ENCODE data around the gene CLEC12A.

DNA sequence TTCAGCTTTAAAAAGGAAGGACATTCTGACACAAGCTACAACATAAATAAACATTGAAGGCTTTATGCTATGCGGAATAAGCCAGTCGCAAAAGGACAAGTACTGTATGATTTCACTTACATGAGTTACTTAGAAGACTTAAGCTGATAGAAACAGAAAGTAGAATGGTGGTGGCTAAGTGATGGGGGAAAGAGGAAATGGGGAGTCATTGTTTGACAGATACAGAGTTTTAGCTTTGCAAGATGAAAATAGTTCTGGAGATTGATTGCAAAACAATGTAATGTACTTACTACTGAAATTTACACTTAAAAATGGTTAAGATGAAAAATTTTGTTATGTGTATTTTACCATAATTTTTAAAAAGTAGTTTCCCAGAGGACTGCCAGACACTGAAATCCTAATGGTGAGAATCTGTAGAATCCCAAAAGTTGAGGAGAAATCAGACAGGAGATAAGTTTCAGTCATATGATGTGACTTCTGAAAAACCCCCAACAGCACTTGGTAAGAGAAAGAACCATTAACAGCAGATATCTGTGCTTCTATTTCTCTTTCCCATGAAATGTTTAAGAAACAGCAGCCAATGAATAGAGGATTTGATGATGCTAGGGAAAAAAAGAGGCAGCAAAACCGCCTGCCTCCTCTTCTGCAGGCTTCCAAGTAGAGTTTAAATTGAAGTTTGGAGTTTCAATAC is 22.5 kb upstream of the CLEC12A start:
- TF ChIP-seq POLR2A (IDR thresholded peaks at IDR 0.05; ENCODE audit: borderline replicate concordance, extremely low read depth, insufficient read depth, insufficient read length) (no peak), EZH2 (IDR thresholded peaks at IDR 0.05) (no peak), YY1 (IDR thresholded peaks at IDR 0.05; ENCODE audit: extremely low read depth, insufficient replicate concordance, low read depth, low read length) (no peak), EGR1 (IDR thresholded peaks at IDR 0.05; ENCODE audit: low read depth) (no peak), REST (IDR thresholded peaks at IDR 0.05; ENCODE audit: low read depth) (no peak), SRF (IDR thresholded peaks at IDR 0.05; ENCODE audit: low read depth) (no peak), TCF7L2 (IDR thresholded peaks at IDR 0.05; ENCODE audit: borderline replicate concordance, extremely low read depth, insufficient read depth, insufficient read length) (no peak), MAX (IDR thresholded peaks at IDR 0.05) (no peak)
- TF ChIP-seq, protein P1, sequence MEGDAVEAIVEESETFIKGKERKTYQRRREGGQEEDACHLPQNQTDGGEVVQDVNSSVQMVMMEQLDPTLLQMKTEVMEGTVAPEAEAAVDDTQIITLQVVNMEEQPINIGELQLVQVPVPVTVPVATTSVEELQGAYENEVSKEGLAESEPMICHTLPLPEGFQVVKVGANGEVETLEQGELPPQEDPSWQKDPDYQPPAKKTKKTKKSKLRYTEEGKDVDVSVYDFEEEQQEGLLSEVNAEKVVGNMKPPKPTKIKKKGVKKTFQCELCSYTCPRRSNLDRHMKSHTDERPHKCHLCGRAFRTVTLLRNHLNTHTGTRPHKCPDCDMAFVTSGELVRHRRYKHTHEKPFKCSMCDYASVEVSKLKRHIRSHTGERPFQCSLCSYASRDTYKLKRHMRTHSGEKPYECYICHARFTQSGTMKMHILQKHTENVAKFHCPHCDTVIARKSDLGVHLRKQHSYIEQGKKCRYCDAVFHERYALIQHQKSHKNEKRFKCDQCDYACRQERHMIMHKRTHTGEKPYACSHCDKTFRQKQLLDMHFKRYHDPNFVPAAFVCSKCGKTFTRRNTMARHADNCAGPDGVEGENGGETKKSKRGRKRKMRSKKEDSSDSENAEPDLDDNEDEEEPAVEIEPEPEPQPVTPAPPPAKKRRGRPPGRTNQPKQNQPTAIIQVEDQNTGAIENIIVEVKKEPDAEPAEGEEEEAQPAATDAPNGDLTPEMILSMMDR (IDR thresholded peaks at IDR 0.05 in 2 of 3, conservative IDR thresholded peaks at IDR 0.05 in 1 of 3; ENCODE audit: borderline replicate concordance in 1 of 3, insufficient read depth in 1 of 3, low read depth in 2 of 3, low read length in 2 of 3), result no peak

Measured in HCT116 (cell line).